NCI-H2081 (cell line): ENCODE measurements around the gene E2F4.

Source experiments
- DNase-seq, 2 experiments: peaks; one replicate each; lab custom pipeline; 2025; lab: John Stamatoyannopoulos, UW

E2F4 gene

GRCh38 chr16:67157892-67158635 lies 33.9 kb upstream of the E2F4 start:
- DNase-seq = no peak

GRCh38 chr16:67158637-67159600 lies 33.0 kb upstream of the E2F4 start:
- no peak for DNase-seq

GRCh38 chr16:67161595-67162058 lies 30.3 kb upstream of the E2F4 start:
- DNase-seq = no peak

GRCh38 chr16:67162506-67163163 lies 29.3 kb upstream of the E2F4 start:
- DNase-seq = no peak

- DNase-seq = peak; percentile 72 to 84
Measured at GRCh38 chr16:67163164-67163998, 28.6 kb upstream of the E2F4 start.

GRCh38 chr16:67163999-67164558 lies 27.9 kb upstream of the E2F4 start:
- peak in 1 of 2 experiments; percentile 43 for DNase-seq

- DNase-seq = peak; percentile 19 to 25
Measured at GRCh38 chr16:67164599-67165061, 27.3 kb upstream of the E2F4 start, which contains the start of gene HSF4. Gene HSF4 (plus strand): TSS chr16:67164745. CDS start chr16:67164812, 67 bp downstream.

- no peak for DNase-seq
Measured at GRCh38 chr16:67165121-67166078, 26.6 kb upstream of the E2F4 start.

- DNase-seq = no peak
Measured at GRCh38 chr16:67166110-67166547, 25.8 kb upstream of the E2F4 start.

- no peak for DNase-seq
Measured at GRCh38 chr16:67166598-67167168, 25.3 kb upstream of the E2F4 start.

- DNase-seq = no peak
Measured at GRCh38 chr16:67167588-67167987, 24.4 kb upstream of the E2F4 start.

- DNase-seq = no peak
Measured at GRCh38 chr16:67169011-67169451, 22.9 kb upstream of the E2F4 start.

- DNase-seq = no peak
Measured at GRCh38 chr16:67169642-67170167, 22.2 kb upstream of the E2F4 start.

GRCh38 chr16:67170168-67170948 lies 21.6 kb upstream of the E2F4 start, which contains the start of gene NOL3:
Gene NOL3 (plus strand): TSS chr16:67170538.
- peak; percentile 55 to 57 for DNase-seq

- no peak for DNase-seq
Measured at GRCh38 chr16:67170949-67171649, 20.9 kb upstream of the E2F4 start.

GRCh38 chr16:67173323-67173722 lies 18.6 kb upstream of the E2F4 start:
- no peak for DNase-seq
